Osteocyte (in vitro differentiated cells): ENCODE results near the gene ATP2B1. TPM values are rescaled to one million over a fixed set of nuclear protein-coding genes. Genes with fewer than 3 reads are reported as not detected.

Experiments used
- total RNA-seq: library from RNA; stranded (reverse); gene quantifications from 2 replicates; pipeline ENCODE4 v1.2.1, GENCODE V29; 2021

The ATP2B1 gene
- total RNA-seq, 1 donor from 2014 or later, result 45.5 TPM

Other genes with a start within 250 kb of the ATP2B1 start
- gene GALNT4, start 184.0 kb downstream of the ATP2B1 start, total RNA-seq, result 3.8 and 4.5 TPM in 2 replicates
- 9.9 and 10.2 TPM in 2 replicates for gene POC1B, start 182.8 kb downstream of the ATP2B1 start, total RNA-seq